ENCODE measurements around the gene KMT2C.

The KMT2C gene

DNA sequence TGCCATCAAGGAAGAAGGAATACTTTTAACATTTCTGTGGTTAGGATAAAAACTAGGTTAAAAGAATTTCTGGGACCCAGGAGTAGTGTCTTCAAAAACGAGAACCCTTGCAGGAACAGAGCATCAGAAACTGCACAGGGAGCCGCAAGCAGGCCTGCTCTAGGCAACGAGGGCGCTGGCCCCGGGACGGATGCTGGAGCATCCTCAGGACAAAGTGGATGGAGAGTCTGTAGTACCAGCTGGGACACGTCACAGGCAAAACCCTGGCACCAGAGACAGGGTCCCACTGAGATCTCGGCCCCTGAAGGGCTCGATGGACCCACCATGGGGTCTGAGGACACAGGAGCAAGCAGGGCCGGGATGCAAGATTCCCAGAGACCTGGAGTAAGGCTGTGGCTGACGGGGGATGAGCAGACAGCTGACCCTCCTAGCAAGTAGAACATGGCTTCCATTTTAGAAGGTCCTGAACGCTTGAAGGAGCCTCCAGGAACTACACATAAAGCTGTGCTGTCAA, 303.8 kb downstream of the KMT2C start:
- no peak for DNase-seq

DNA sequence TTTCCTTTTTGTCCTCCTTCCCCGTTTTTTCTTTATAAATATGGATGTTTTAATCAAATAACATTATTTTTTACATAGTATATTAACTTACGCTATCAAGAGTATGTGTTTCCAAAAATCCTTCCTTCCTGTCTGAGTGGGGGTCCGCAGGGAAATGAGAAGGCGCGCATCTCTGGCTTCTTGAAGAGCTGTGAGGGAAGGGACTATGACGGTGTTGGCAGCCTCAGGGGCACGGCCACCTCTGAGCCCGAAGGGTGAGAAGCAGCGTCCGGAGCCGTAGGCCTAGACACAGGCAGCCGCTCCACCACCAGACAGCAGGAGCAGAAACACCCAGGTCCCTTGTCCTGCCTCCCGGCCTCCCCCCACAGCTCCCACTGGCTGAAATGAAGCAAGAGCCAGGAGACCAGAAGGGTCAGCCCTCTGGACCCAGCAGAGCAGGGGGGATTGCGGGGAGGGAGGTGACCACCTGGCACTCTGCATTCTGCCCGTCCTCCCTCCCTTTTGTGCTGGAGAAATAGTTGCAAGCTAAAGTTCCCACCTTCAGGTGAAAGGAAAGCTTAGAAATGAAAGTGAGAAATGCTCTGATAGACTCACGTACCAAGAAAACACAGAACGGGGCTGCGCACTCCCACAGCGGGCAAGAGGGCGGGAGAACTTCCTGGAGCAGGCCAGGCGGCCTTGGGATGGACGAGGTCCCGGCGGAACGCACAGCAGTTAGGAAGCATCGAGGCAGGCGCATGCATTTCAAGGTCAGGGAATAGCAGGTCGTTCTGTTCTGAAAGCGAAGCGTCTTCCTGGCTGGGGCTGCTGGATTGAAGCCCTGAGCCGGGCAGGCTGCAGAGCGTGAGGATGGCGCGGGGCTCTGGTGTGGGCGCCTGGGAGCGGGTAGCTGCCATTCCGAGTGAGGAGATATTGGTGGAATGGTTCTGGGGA, 304.9 kb downstream of the KMT2C start:
- no peak for DNase-seq

DNA sequence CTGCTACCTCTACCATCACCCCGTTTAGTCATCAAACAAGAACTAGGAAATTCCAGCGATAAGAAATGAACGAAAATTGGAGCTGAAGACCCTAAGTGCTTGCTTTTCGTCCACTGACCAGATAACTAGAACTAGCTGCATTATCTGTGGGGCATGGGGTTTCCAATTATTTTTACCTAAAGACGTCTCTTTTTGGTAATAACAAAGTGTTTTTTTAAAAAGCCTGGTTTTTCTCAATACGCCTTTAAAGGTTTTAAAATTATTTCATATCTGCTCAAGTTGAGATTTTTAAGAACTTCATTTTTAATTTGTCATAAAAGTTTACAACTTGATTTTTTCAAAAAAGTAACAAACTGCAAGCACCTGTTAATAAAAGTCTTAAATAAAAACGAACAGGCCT, 306.1 kb downstream of the KMT2C start:
- no peak for DNase-seq

DNA sequence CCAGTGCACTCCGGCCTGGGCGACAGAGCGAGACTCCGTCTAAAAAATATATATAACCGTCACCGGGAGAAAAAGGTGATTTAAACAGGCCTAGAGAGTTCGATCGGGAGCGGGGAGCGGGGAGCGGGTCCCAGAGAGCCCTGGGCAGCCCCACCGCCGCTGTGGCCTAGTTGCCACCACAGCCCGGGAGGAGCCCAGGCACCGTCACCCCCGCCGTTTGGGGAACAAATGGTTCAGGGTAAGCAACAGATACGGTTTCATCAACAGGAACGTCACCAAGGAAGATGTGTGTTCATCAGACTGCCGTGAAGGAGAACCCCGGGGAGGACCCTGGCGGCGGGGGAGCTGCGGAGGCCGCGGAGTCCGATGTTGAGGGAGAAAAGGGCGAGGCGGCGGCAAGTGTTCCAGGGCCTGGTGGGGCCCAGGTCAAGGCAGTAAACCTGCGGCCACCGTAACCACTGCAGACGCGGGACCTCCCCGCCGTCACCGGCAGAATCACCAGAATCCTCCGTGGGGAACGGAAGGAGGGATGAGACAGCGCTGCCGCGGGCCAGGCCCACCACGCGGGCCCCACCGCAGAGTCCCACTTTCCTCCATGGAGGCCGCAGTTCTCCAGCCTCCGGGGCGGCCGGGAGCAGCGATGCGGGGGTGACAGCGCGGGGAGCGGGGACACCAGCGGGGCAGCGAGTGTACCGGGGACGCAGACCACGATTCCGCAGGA, 306.9 kb downstream of the KMT2C start:
- no peak for DNase-seq

DNA sequence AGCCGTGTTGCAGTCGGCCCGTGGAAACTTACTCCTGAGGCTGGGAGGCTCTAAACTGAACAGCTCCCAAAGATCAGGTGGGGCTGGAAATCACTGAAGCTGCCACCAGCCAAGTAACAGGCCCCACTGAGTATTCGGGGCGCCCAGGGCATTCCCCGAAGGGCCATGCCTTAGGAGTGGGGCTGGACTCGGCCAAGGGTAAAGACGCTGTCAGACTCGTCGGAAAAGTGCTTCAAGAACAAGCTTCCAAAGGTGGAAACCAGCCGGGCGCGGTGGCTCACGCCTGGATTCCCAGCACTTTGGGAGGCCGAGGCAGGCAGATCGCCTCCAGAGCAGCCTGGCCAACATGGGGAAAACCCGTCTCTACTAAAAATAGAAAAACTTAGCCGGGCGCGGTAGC, 307.6 kb downstream of the KMT2C start:
- DNase-seq = no peak

DNA sequence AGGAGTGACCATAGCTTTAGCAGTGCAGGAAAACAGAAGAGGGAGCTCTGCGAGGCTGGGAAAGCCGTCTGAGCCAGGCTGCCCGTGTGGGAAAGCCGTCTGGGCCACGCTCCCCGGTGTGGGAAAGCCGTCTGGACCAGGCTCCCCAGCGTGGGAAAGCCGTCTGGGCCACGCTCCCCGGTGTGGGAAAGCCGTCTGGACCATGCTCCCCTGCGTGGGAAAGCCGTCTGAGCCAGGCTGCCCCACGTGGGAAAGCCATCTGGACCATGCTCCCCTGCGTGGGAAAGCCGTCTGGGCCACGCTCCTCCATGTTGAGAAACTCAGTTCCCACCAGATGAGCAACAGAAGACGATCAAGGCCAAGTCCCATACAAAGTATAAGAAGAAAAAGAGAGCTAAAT, 308.6 kb downstream of the KMT2C start:
- no peak for DNase-seq

DNA sequence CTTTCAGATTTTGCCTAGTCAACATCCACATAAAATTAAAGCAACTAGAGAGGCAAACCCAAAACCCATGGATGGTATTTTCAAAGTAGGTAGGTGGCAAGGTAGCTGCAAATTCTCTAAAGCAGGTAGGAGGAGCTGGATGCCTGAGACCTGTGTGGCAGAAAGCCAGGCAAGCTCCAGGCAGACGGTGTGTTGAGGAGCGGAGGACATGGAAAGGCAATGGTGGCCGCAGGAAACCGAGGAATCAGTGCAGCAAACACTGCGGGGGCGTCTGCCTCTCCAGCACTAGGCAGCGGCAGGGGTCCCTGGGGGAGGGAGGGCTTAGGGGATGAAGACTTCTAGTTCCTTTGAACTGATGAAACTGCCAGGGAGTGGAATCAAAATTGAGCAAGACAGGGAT, 309.1 kb downstream of the KMT2C start:
- DNase-seq = no peak

DNA sequence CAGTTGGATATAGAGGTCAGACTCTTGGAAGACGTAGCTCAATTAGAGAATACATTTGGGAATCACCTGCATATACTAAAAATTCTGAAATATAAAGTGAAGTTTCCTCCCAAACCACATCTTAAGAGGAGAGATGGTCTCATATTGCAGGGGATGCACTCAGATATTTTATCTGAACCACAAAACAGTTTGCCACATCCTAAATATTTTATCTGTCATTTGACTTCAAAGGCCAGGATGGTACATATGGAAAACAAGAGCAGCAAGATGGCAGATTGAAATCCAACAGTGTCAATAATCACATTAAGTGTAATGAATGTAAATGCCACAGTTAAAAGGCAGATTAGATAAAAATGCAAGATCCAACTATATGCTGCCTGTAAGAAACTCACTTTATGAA, 313.3 kb downstream of the KMT2C start:
- DNase-seq = no peak

DNA sequence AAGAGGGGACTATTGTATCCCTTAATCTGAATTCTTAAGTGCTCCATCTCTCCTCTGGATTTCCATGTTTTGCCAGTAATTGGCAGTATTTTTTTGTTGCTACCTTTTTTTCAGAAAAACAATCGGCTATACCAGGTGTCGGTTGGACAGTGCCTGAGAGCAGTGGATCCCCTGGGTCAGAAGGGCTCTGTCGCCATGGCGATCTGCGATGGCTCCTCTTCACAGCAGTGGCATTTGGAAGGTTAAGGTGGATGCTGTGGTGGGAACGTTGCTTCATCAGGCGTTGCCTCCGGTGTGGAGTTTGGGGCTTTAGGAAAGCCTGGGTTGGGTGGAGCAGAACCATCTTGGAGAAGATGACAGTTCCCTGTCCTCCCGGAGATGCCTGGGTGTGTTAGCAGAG, 314.4 kb downstream of the KMT2C start:
- no peak for DNase-seq

DNA sequence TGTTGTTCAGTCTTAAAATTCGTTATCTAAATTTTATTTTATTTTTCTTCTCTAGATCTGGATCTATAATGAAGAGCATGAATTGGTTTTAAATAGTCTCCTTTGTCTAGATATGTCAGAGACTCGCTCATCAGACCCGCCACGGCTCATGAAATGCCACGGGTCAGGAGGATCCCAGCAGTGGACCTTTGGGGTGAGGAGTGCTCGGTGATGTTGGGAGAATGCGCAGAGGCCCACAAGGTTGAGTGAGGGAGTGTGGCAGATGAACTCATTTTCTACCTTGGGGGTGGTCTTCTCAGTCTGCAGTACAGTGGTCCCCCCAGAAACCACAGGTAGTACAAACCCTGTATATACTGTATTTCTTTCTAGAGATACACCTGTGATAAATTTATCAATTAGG, 315.0 kb downstream of the KMT2C start:
- no peak for DNase-seq

DNA sequence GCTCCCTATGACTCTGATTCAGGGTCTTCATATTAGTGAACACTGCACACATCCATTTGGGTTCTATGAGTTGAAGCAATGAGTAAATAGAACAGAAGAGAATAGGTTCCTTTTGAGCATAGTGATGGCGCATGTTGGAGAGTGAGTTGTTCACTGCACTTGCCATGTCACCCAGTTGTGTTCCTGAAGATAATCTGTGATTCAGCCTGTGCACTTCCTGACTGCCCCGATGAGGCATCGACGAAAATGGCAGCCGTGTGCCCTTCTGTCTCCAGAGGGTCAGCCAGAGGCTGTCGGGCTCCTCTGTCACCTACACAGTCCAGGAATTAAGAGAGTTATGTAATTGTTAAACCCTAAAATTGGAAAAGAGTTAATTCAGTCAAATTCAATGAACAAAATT, 315.6 kb downstream of the KMT2C start:
- DNase-seq = no peak

DNA sequence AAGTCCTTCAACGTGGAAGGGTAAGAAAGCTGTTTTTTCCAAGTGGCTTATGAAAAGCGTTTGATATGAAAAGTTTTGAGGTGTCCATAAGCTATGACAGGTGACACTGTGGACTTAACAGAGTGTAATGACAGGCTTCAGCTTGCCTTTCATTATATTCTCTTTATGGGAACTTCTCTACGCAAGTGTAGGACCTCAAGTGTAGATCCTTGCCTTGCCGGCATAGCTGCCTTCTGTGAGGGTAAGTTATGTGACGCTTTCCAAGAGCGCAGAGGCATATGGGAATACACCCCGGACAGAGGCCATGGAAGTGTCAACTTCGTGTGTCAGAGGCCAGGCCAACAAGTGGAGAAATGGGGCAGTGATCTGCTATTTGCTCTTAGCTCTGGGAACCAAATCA, 318.4 kb downstream of the KMT2C start:
- DNase-seq = no peak

DNA sequence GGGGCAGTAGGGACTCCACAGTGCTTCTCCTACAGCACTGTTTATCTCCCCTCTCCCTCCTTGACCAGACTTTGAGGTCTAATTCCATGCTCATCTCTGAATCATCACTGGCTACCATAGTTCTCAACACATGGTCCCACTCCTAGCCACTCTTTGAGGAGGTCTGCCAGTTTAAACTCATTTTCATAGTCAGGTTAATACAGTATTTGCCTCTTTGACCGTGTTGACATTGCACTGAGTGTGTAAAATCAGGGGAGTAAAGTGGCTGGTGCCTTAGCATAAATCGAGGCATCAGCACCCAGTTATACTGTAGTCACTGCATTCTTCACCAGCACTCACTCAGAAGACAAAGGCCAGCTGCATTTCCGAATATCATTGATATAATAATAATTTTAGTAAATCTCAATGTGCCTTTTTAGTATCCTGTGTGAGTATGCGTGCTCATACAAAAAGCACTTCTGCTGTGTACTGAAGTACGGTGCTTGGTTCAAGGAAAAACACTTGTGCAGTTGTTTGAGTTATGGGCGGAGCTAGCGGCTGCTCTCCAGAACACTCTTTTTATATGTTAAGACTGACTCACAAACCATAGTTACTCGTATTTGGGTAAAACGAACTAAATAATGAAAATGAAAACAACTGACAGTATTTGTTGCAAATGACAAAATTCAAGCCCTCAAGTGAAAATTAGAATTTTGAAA, 320.6 kb downstream of the KMT2C start:
- DNase-seq = no peak

DNA sequence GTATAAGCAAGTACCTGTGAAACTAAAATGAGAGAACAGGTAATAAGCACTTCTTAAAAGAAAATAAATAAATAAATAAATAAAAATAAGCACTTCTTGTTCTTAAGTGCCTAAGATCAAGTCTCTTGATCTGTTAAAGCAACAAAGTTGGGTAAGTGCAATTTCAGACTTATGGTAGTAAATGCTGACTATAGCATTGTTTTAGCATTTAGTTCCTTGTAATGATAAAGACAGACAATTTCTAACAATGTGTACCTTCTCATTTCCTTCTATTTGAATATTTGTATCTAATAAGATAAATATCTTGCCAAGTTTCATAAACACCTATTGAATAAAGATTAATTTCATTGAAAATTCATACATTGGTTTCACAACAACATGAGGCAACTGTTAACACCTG, 323.0 kb downstream of the KMT2C start:
- no peak for DNase-seq

DNA sequence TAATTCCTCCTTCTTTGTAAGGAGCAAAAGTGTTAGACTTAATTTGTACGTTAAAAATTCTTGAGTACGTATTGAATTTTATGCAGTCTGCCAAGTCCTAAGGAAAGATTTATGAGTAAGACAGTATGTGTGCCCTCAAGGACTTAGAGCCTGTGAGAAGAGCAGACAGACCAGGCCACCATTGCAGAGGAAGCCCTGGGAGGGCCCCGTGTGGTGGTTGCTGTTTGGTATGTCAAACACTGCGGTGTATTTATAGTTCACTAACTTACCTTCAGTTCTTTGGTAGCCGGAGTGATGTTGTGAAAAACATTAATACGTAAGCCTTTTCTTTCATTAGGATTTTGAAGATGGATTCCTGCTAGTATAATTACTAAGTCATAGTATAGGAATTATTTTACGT, 327.4 kb downstream of the KMT2C start:
- no peak for DNase-seq

DNA sequence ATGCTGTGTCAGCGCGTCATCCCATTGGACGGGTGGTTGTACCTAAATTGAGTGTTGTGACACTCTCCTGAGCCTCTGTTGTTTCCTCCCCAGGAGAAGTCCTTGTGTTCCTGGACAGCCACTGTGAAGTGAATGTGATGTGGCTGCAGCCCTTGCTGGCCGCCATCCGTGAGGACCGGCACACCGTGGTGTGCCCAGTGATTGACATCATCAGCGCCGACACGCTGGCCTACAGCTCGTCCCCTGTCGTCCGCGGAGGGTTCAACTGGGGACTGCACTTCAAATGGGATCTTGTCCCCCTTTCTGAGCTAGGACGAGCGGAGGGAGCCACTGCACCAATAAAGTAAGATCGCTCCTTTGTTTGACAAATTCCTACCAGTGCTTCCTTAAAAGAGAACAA, 327.9 kb downstream of the KMT2C start:
- no peak for DNase-seq

DNA sequence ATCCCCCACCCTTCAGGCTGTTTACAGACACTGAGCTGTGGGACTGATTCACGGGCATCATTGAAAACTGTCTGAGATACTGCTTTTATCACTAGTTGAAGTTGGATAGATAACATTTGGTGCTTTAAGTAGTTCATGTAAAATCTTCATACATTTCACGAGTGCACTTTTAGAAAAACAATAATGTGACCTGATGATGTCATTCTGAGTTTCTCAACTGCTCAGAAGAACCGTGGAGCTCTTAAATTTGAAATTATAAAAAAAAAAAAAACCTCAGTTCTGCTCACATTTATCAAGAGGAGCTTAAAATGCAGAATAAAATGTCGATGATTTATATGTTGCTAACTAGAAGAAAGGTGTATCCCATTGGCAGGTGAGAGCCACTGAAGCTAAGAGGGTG, 328.8 kb downstream of the KMT2C start:
- DNase-seq = no peak

DNA sequence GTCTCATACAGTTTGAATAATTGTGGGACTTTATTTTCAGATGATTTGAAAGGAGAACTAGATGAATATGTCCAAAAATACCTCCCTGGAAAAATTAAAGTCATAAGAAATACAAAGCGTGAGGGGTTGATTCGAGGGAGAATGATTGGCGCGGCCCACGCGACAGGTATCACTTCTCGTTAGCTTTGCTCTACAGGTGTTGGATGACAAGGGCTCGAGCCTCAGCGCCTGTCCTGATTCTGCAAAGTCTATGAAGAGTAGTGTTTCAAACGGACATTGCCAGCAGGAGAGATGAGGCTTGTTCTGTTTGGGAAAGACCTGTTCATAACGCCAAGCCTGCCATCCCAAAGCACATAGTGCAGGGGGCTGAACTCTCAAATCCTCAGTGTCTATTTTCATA, 330.6 kb downstream of the KMT2C start:
- no peak for DNase-seq

DNA sequence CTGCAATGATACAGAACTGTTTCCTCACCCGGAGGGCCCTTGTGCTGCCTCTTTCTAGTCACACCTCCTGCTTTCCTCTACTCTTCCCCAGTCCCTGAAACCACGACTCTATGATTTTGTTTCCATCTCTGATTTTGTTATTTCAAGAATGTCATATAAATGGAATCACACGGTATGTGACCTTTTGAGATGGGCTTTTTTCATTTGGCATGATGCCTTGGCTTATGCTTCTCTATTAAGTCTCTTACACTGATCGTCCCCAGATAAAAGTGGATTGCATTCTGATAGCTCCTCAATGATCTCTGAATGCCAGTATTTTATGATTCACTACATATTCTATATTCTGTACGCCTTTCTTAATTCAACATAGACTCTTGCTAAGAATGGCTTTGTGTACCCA, 332.1 kb downstream of the KMT2C start:
- DNase-seq = no peak

DNA sequence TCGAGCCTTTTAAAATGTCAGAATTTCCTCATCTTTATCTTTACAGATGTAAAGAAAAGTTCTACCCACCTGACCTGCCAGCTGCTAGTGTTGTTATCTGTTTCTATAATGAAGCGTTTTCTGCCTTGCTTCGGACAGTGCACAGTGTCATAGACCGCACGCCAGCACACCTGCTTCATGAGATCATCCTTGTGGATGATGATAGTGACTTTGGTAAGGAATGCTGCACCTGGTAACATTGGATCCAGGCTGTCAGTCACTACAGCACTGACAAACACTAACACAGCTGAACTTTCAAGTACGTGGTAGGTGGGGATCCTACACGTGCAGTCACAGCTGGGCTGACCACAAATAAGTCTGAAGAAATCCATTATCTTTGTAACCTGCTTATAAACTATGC, 332.7 kb downstream of the KMT2C start:
- no peak for DNase-seq

DNA sequence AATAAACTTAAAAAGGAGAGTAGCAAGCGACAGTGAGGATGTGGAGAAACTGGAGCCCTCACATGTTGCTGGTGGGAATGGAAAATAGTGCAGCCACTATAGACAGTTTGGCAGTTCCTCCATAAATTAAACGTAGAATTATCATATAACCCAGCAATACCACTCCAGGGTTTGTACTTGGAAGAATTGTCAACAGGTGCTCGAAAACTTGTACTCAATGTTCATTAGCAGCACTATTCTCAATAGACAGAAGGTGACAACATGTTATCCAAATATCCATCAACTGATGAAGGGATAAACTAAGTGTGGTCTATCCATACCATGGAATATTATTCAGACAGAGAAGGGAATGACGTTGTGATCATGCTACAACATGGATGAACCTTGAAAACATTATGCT, 338.5 kb downstream of the KMT2C start:
- no peak for DNase-seq

DNA sequence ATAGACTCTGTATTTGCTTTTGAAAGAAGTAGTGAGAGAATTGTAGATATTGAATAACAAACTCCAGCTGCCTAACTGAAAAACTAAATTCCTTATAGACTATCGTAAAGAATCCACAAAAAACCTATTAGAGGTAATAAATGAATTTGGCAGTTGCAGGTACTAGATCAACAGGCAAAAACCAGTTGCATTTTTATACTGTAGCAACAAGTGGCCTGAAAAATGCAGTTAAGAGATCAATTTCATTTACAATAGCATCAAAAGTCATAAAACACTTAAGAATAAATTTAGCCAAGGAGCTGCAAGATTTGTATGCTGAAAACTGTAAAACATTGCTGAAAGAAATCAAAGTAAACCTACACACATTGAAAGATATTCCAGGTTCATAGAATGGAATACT, 340.0 kb downstream of the KMT2C start:
- no peak for DNase-seq

DNA sequence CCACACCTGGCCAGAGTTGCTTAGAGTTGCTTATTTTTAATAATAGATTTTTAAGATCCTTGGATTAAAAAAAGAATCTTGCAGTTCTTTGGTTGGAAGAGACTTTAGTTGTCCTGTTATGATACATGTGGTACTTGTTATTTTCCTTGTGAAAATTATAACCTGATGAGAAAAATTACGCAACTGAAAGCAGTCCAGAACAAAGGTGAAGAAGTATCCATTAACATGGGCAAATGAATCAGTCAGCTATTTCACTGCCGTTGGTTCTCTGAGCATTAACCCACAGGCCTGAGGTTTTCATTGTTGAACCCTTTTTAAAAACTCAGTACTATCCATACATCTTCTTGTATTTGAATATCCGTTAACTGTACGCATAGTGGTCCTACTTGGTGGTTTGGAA, 342.1 kb downstream of the KMT2C start:
- no peak for DNase-seq

DNA sequence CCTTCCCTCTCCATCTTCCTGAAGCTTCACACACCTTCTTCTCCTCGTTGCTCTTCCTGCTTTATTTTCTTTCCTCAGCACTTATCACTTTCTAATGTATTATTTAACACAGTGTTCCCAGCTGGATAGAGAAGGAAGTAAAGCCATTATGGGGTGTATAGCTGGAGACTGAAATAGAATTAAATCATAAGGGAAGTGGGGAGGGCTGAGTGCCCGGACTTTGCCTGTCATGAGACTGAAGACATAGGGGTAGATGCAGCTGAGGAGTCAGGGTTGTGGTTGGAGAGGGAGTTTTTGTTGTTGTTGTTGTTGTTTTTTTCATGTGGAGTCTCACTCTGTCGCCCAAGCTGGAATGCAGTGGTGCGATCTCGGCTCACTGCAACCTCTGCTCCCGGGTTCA, 345.1 kb downstream of the KMT2C start:
- DNase-seq = no peak
